ENCODE data around the gene TLCD4. TPM values are rescaled to one million over a fixed set of nuclear protein-coding genes. Genes with fewer than 3 reads are reported as not detected.

TLCD4 gene
- total RNA-seq, 4 donors from 2014 or later = 15.3 to 19.5 (median 17.8) TPM

- no peak for ATAC-seq
- Histone ChIP-seq H3K9me3 (no peaks in the 10 kb centered on the region), H3K36me3 (peaks cover 0 to 3% of the 10 kb centered on the region in 2 donors), H3K27ac (no peak overlapping the region), H3K27me3 (no peaks in the 10 kb centered on the region), H3K4me1 (no peaks in the 10 kb centered on the region), H3K4me3 (no peak overlapping the region)
- TF ChIP-seq POLR2A (IDR thresholded peaks at IDR 0.05) (no peak), CTCF (IDR thresholded peaks at IDR 0.05) (no peak), EP300 (IDR thresholded peaks at IDR 0.05) (no peak), POLR2AphosphoS5 (IDR thresholded peaks at IDR 0.05) (no peak)
Observed at GRCh38 chr1:95138223-95138622, 21.1 kb downstream of the TLCD4 start.

GRCh38 chr1:95139039-95139438, 21.9 kb downstream of the TLCD4 start:
- H3K9me3 ChIP-seq = no peaks in the 10 kb centered on the region
- H3K4me1 ChIP-seq = no peaks in the 10 kb centered on the region
- peaks cover 0 to 3% of the 10 kb centered on the region in 2 donors for H3K36me3 ChIP-seq
- ATAC-seq = no peak
- 100% methylated on average over 1 of the region's 1 CpG for WGBS, 2 donors (ENCODE audit: low coverage in 1 of 2)
- TF ChIP-seq EP300 (IDR thresholded peaks at IDR 0.05) = no peak
- no peak for TF ChIP-seq POLR2AphosphoS5 (IDR thresholded peaks at IDR 0.05)
- no peak for TF ChIP-seq CTCF (IDR thresholded peaks at IDR 0.05)
- no peak for TF ChIP-seq POLR2A (IDR thresholded peaks at IDR 0.05)
- H3K4me3 ChIP-seq = no peak overlapping the region
- H3K27me3 ChIP-seq = no peaks in the 10 kb centered on the region
- no peak overlapping the region for H3K27ac ChIP-seq

GRCh38 chr1:95140791-95141190, 23.6 kb downstream of the TLCD4 start:
- Histone ChIP-seq H3K27ac (no peak overlapping the region), H3K27me3 (no peaks in the 10 kb centered on the region), H3K9me3 (no peaks in the 10 kb centered on the region), H3K36me3 (peaks cover 0 to 10% of the 10 kb centered on the region in 2 donors), H3K4me1 (no peaks in the 10 kb centered on the region), H3K4me3 (no peak overlapping the region)
- ATAC-seq = no peak
- TF ChIP-seq POLR2AphosphoS5 (IDR thresholded peaks at IDR 0.05) = no peak
- TF ChIP-seq POLR2A (IDR thresholded peaks at IDR 0.05) = no peak
- no peak for TF ChIP-seq CTCF (IDR thresholded peaks at IDR 0.05)
- no peak for TF ChIP-seq EP300 (IDR thresholded peaks at IDR 0.05)

GRCh38 chr1:95145493-95145892, 28.3 kb downstream of the TLCD4 start:
- H3K4me3 ChIP-seq = no peak overlapping the region
- H3K4me1 ChIP-seq = no peaks in the 10 kb centered on the region
- ATAC-seq = no peak
- TF ChIP-seq CTCF (IDR thresholded peaks at IDR 0.05) (no peak), POLR2A (IDR thresholded peaks at IDR 0.05) (no peak), POLR2AphosphoS5 (IDR thresholded peaks at IDR 0.05) (no peak), EP300 (IDR thresholded peaks at IDR 0.05) (no peak)
- WGBS, 2 donors (ENCODE audit: low coverage in 1 of 2) = 84 to 100% methylated on average over 1 of the region's 1 CpG
- H3K36me3 ChIP-seq = peaks cover 0 to 7% of the 10 kb centered on the region in 2 donors
- H3K27me3 ChIP-seq = no peaks in the 10 kb centered on the region
- no peaks in the 10 kb centered on the region for H3K9me3 ChIP-seq
- no peak overlapping the region for H3K27ac ChIP-seq

GRCh38 chr1:95146637-95147036, 29.5 kb downstream of the TLCD4 start:
- no peaks in the 10 kb centered on the region for H3K4me1 ChIP-seq
- no peak overlapping the region for H3K27ac ChIP-seq
- no peaks in the 10 kb centered on the region for H3K9me3 ChIP-seq
- no peak overlapping the region for H3K4me3 ChIP-seq
- no peak for ATAC-seq
- H3K27me3 ChIP-seq = no peaks in the 10 kb centered on the region
- H3K36me3 ChIP-seq = peaks cover 0 to 7% of the 10 kb centered on the region in 2 donors
- no peak for TF ChIP-seq CTCF (IDR thresholded peaks at IDR 0.05)
- TF ChIP-seq POLR2AphosphoS5 (IDR thresholded peaks at IDR 0.05) = no peak
- no peak for TF ChIP-seq POLR2A (IDR thresholded peaks at IDR 0.05)
- TF ChIP-seq EP300 (IDR thresholded peaks at IDR 0.05) = no peak
